CD4-positive, alpha-beta T cell (primary cell): ENCODE measurements around the gene CPB2. TPM values are rescaled to one million over a fixed set of nuclear protein-coding genes. Genes with fewer than 3 reads are reported as not detected.

ENCODE experiments used
- ATAC-seq: fragments of 200-7000 bp; cut with Tn5 transposase; one replicate; pipeline ENCODE4 v1.10.0; 2022; ENCODE audit warnings: mild to moderate bottlenecking; ENCODE audit not compliant: poor library complexity
- CTCF ChIA-PET: fragments of 350-600 bp; sonication (Branson Sonifier 250); formaldehyde crosslinking; loops from one replicate; lab custom pipeline; 2021; ENCODE audit warnings: antibody characterized with exemption, inconsistent platforms; lab: Charles Lee
- POLR2A ChIA-PET: fragments of 350-600 bp; sonication (Branson Sonifier 250); formaldehyde crosslinking; loops from one replicate; lab custom pipeline; 2021; ENCODE audit warnings: antibody characterized with exemption, inconsistent platforms; lab: Charles Lee
- DNase-seq, 14 experiments: peaks; one replicate each; pipeline ENCODE4 v3.0.0-alpha.2; 2013 to 2020; ENCODE audit warnings: mixed read lengths in 2 of 14
- H3K27ac ChIP-seq, 2 donors: one replicate each; pipeline versions ENCODE4 v1.5.1 to v1.7.0; 2013; ENCODE audit warnings: low read length in 2 of 2, low read depth in 1 of 2, mild to moderate bottlenecking in 1 of 2
- H3K27me3 ChIP-seq, 2 experiments: 1 replicate in 1 of 2; 2 replicates in 1 of 2; pipeline versions ENCODE4 v1.6.1 to v1.7.0; 2013; ENCODE audit warnings: low read length in 2 of 2, control low read depth in 1 of 2, mild to moderate bottlenecking in 1 of 2, moderate library complexity in 1 of 2; ENCODE audit not compliant: insufficient read depth in 2 of 2, control insufficient read depth in 1 of 2
- H3K36me3 ChIP-seq: one replicate; pipeline ENCODE4 v1.6.1; 2013; ENCODE audit warnings: low read length, control low read depth; ENCODE audit not compliant: insufficient read depth
- H3K4me1 ChIP-seq: one replicate; pipeline ENCODE4 v1.6.1; 2013; ENCODE audit warnings: low read length, control low read depth; ENCODE audit not compliant: insufficient read depth
- H3K4me3 ChIP-seq: one replicate; pipeline ENCODE4 v1.5.1; 2013; ENCODE audit warnings: mild to moderate bottlenecking, low read length, moderate library complexity
- H3K9me3 ChIP-seq, 2 experiments: 1 replicate in 1 of 2; 2 replicates in 1 of 2; pipeline versions ENCODE4 v1.6.1 to v1.7.0; 2013; ENCODE audit warnings: low read length in 2 of 2, mild to moderate bottlenecking in 2 of 2, control low read depth in 1 of 2, moderate library complexity in 1 of 2; ENCODE audit not compliant: control insufficient read depth in 1 of 2, insufficient read depth in 1 of 2
- H3K27ac Mint-ChIP-seq: one replicate; pipeline ENCODE4 v1.8.0; 2020; ENCODE audit warnings: mixed read lengths
- H3K27me3 Mint-ChIP-seq: one replicate; pipeline ENCODE4 v1.8.0; 2021; ENCODE audit warnings: mixed read lengths
- H3K36me3 Mint-ChIP-seq: one replicate; pipeline ENCODE4 v1.8.0; 2021; ENCODE audit warnings: low read depth, mixed read lengths
- H3K4me1 Mint-ChIP-seq: one replicate; pipeline ENCODE4 v1.8.0; 2021; ENCODE audit warnings: low read depth, mixed read lengths
- H3K4me3 Mint-ChIP-seq: one replicate; pipeline ENCODE4 v1.8.0; 2020; ENCODE audit warnings: mild to moderate bottlenecking, mixed read lengths
- H3K9me3 Mint-ChIP-seq: one replicate; pipeline ENCODE4 v1.8.0; 2020; ENCODE audit warnings: mixed read lengths
- CTCF ChIP-seq: fragments of 200-600 bp; IDR thresholded peaks from one replicate; pipeline ENCODE4 v1.8.0; 2022; ENCODE audit warnings: antibody characterized with exemption, mild to moderate bottlenecking
- intact Hi-C, 2 experiments: fragments of 100-400 bp; cut with DNase I in 1 of 2; cut with micrococcal nuclease in 1 of 2; formaldehyde crosslinking; loops; one replicate each; pipeline versions ENCODE4 v1.15.1 to v1.9.0; 2023 to 2025; cut with DNase I, micrococcal nuclease
- total RNA-seq, 174 experiments: library from RNA in 2 of 174; stranded (reverse) in 2 of 174; gene quantifications; one replicate each; pipeline ENCODE4 v1.2.3 and lab custom pipeline; 2021 to 2026

CPB2 gene
- total RNA-seq, 2 experiments from 2014 or later, result not detected

GRCh38 chr13:46101002-46101401 lies 3.8 kb downstream of the CPB2 start:
- Mint-ChIP-seq H3K27me3 (peaks cover 3% of the 10 kb centered on the region), H3K9me3 (no peaks in the 10 kb centered on the region), H3K4me3 (no peak overlapping the region), H3K4me1 (no peaks in the 10 kb centered on the region), H3K36me3 (no peaks in the 10 kb centered on the region), H3K27ac (no peak overlapping the region)
- intact Hi-C loops, result no loop called here
- ChIA-PET CTCF (no interaction called here), POLR2A (no interaction called here)
- Histone ChIP-seq H3K27ac (no peak overlapping the region), H3K4me3 (no peak overlapping the region), H3K36me3 (no peaks in the 10 kb centered on the region), H3K9me3 (no peaks in the 10 kb centered on the region), H3K27me3 (peaks cover 0 to 3% of the 10 kb centered on the region in 2 experiments), H3K4me1 (no peaks in the 10 kb centered on the region)
- no peak for ATAC-seq
- no peak for TF ChIP-seq CTCF
- no peak for DNase-seq

GRCh38 chr13:46100191-46100815 lies 4.5 kb downstream of the CPB2 start:
- H3K27me3 Mint-ChIP-seq, result peaks cover 4% of the 10 kb centered on the region
- no peaks in the 10 kb centered on the region for H3K9me3 ChIP-seq
- ATAC-seq (no peak), DNase-seq (no peak)
- H3K4me1 ChIP-seq, result no peaks in the 10 kb centered on the region
- no peaks in the 10 kb centered on the region for H3K36me3 ChIP-seq
- intact Hi-C loops, result no loop called here
- TF ChIP-seq CTCF, result no peak
- H3K4me3 ChIP-seq, result no peak overlapping the region
- no peak overlapping the region for H3K27ac ChIP-seq
- no peaks in the 10 kb centered on the region for H3K36me3 Mint-ChIP-seq
- no peaks in the 10 kb centered on the region for H3K9me3 Mint-ChIP-seq
- POLR2A ChIA-PET, result no interaction called here
- no peak overlapping the region for H3K4me3 Mint-ChIP-seq
- H3K4me1 Mint-ChIP-seq, result no peaks in the 10 kb centered on the region
- H3K27ac Mint-ChIP-seq, result no peak overlapping the region
- H3K27me3 ChIP-seq, result peaks cover 0 to 5% of the 10 kb centered on the region in 2 experiments
- CTCF ChIA-PET, result no interaction called here

GRCh38 chr13:46097663-46098062 lies 7.2 kb downstream of the CPB2 start:
- Histone ChIP-seq H3K27me3 (peaks cover 5 to 11% of the 10 kb centered on the region in 2 experiments), H3K4me1 (no peaks in the 10 kb centered on the region), H3K27ac (no peak overlapping the region), H3K36me3 (no peaks in the 10 kb centered on the region), H3K9me3 (no peaks in the 10 kb centered on the region), H3K4me3 (no peak overlapping the region)
- Mint-ChIP-seq H3K27me3 (peaks cover 10% of the 10 kb centered on the region), H3K27ac (no peak overlapping the region), H3K4me1 (no peaks in the 10 kb centered on the region), H3K36me3 (no peaks in the 10 kb centered on the region), H3K4me3 (no peak overlapping the region), H3K9me3 (no peaks in the 10 kb centered on the region)
- POLR2A ChIA-PET, result interaction anchor here (0.7 kb wide), 1 partner anchor 115 kb away, joined by 3 read pairs; no protein-coding TSS in a partner anchor
- no peak for DNase-seq
- intact Hi-C loops, result no loop called here
- no peak for ATAC-seq
- CTCF ChIA-PET, result no interaction called here
- TF ChIP-seq CTCF, result no peak
